HG03095 (cell line): ENCODE data around the gene ZFAND3.

Source experiments
- ATAC-seq: cut with Tn5 transposase; IDR thresholded peaks from one replicate; pipeline ENCODE4 v1.9.1; 2021; ENCODE audit warnings: moderate library complexity; ENCODE audit not compliant: unreplicated experiment

ZFAND3 gene

DNA sequence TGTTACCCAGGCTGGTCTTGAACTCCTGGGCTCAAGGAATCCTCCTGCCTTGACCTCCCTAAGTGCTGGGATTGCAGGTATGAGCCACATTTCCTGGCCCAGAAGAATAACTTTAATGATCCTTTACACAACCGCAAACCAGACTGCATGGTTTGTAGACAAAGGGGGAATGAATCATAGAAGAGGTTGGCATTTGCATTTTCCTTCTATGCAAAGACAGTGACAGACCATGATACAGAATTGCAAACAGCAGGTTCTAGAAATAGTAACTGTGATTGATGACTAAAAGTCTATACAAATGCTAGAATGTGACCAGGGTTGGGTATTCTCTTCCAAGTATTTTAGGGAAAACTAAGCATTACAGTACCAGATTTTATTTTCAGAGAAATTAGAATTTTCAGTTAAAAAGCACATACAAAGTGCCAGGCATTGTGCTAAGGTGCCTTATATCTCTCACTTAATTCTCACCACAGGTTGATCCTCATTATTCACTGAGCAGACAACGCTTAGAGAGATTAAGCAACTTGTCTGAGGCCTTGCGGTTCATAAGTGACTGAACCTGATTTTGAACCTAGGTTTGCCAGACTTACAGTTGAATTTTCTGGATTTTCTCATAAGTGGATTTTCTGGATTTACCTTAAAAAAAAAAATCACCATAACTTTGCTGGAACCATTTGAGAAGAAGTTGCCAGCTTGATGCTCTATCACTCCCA, 146.6 kb downstream of the ZFAND3 start:
- no peak for ATAC-seq

DNA sequence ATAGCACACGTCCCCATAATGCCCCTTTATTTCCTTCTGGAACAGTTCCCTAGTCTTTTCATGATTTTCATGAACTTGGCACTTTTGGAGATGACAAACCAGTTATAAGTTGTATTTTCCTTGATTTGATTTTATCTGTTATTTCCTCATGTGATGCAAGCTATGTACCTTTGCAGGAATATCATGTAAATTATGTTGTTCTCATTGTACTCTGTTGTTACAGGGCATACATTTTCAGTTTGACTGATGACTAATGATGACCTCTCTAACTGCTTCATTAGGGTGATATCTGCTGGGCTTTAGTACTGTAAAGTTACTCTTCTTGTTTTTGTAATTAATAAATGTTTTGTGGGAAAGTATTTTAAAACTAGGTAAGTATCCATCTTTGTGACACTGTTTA, 147.3 kb downstream of the ZFAND3 start:
- ATAC-seq = no peak

DNA sequence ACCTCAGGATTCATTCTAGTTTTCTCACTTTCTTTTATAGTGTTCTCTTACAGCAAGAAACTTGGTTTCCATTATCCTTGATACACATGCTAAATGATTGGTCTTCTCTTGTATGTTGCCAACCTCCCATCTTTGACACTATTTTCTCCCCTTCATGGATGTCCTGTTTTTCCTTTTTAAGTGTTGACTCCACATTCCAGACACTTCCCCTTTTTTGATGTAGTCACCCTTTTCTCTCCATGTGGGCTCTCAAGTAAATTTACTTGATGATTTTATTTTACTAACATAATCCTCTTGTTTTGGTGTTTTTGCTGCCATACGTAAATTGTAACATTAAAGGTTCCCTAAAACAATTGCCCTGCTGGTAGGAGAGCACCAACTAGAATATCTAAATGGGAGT, 148.1 kb downstream of the ZFAND3 start:
- ATAC-seq = no peak

DNA sequence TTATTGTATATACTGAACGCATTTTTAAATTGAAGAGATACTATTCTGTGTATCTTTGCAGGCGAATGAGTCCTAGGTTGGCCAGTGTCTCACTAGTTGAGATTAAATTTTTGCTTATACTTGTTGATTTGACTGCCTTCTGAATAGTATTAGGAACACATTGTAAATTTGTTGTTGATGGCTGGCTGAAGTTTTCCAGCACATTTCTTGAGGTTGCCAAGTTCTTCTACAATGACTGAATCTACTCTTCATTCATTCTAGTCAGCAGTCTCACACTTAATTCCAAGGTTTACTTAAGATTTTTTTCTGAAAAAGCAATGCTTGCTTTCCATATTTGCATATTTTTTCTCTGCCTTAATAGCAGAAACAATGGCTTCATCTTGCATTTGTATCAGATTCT, 151.7 kb downstream of the ZFAND3 start:
- ATAC-seq = no peak

DNA sequence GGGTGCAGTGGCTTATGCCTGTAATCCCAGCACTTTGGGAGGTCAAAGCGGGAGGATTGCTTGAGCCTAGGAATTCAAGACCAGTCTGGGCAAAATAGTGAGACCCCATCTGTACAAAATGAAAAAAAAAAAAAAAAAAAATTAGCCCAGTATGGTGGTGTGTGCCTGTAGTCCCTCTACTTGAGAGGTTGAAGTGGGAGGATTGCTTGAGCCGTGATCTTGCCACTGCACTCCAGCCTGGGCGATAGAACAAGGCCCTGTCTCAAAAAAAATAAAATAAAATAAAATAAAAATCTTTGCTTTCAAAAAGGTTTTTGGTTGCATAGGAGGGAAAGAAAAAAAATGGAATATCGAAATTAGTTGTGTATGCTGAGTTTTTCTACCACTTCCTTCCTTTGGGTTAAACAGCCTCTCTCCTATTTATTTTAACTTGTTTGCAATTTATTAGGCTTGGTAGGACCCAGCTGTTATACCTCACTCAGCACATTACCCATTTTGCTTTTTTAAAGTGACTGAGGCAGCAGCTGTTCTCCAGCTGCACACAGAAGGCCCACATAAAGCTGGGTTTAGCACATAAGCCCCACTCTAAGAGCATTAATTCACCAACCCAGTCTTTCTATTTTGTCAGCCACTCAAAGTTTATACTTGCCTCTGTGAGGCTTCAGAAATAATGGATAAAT, 152.3 kb downstream of the ZFAND3 start:
- no peak for ATAC-seq

DNA sequence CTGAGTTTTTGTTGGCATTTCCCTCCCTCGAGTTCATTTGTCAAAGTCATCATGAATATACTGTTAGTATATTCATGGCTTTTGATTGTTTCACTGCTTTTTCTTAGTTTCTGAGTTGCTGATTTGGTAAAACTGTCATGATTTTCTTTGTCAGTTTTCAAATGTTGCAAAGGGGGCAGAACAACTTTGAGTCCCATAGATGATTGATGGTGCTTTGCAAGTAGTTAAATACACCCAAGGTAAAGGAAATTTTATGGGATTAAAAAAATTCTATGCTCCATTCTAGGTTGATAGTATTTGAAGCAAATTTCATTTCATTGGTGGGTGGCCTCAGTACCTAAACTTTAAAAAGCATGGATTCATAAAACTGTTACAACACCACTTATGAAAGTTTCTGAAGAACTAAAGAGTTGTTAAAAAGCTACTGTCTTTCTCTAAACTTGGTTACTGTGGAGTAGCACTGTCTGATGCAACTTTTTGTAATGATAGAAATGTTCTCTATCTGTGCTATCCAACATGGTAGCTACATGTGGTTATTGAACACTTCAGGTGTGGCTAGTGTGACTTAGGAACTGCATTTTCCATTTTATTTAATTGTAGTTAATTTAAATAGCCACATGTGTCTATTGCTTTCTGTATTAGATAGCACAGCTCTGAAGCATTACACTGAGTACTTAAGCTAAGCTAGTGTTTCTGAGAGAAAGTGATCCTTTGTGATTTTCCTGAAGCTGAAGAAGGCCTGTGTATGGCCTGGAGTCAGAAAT, 153.6 kb downstream of the ZFAND3 start:
- ATAC-seq = no peak

DNA sequence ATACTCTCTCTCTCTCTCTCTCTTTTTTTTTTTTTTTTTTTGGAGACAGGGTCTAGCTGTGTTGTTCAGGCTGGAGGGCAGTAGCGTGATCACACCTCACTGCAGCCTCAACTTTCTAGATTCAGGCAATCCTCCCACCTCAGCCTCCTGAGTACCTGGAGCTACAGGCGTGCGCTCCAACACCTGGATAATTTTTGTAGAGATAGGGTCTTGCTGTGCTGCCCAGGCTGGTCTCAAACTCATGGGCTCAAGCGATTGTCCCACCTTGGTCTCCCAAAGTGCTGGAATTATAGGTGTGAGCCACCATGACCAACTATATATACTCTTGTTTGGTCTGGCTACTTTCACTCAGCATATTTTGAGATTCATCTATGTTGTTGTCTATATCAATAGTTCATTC, 154.9 kb downstream of the ZFAND3 start:
- ATAC-seq = no peak

DNA sequence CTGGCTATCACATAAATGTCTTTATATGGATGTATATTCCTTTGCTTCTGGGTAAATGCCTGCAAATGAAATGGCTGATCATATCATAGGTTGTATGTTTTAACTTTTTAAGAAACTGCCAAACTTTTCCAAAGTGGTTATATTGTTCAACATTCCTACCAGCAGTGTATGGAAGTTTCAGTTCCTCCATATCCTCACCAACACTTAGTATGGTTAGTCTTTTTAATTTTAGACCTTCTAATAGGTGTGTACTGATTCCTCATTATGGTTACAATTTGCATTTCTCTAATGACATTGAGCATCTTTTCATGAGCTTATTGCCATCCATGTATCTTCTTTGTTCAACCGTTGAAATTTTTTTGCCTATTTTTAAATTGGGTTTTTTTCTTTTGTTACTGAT, 155.4 kb downstream of the ZFAND3 start:
- no peak for ATAC-seq

DNA sequence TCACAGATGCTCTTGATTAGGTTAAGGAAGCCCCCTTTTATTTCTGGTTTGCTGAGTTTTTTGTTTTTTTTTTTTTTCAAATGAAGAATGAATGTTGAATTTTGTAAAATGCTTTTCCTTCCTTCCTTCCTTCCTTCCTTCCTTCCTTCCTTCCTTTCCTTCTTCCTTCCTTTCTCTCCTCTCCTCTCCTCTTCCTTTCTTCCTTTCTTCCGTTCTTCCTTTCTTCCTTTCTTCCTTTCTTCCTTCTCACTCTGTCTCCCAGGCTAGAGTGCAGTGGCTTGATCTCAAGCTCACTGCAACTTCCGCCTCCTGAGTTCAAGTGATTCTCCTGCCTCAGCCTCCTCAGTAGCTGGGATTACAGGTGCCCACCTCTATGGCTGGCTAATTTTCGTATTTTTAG, 158.2 kb downstream of the ZFAND3 start:
- ATAC-seq = no peak

DNA sequence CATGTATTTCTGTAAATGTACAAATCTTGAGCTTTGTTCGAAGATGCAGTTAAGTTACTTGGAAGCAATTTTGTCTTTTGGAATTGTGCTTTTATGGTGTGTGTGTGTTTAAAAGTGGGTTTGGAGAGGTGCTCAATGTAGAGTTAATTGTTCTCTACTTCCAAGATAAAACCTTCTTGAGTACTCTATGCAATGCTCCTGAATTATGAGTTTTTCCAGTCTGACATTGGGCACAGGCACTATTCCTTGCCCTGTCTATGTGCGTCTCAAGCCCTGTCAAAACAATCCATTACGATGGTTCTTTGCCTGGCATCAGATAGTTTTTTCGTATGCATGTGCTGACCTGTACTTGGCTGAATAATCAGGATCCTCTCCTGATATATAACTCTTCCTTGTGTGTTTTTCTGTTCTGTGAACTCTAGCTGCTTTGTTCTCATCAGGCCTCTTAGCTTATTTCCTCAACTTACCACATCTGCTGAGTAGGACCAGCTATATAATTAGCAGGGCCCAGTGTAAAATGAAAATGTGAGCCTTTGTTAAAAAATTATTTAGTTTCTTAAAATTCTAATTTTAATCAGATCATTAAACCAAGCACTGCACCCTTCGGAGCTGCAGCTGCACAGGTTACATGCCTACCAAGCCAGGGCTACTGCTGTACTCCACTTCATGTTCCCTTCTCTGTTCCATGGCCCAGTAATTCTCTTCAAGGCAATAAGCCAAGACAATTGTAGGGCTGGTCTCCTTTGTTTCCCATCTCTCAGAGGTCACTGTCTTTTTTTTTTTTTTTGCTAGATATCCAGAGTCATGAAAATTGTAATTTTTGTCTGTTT, 160.1 kb downstream of the ZFAND3 start:
- ATAC-seq = no peak

DNA sequence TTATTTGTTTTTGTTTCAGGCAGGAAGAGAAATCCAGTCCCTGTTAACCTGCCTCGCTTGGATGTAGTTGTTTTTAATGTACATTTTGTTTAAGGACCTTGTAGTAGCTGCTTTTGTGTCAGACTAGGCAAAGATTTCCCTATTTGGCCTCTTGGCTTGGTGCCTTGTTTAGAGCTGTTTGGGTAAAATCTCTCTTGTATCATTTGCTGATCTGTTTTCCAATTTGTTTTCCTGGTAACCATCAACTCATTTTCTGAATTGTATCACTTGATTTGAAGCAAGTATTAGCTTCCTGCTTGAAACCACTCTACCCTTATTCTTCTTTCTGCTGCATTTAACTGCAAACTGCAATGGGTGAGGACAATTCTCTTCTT, 160.7 kb downstream of the ZFAND3 start:
- no peak for ATAC-seq

DNA sequence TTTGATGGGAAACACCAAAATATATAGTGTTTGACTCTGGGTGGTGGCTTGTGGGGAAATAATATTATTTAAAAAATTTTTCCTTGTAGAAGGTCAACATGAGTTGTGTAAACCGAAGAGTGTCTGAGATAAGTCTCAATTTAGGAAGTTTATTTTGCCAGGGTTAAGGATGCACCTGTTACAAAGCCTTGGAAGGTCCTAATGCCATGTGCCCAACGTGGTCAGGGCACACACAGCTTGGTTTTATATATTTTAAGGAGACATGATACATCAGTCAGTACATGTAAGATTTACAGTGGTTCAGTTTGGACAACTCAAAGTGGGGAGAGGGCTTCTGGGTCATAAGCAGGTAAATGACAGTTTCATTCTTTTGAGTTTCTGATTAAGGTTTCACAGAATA, 162.1 kb downstream of the ZFAND3 start:
- no peak for ATAC-seq

DNA sequence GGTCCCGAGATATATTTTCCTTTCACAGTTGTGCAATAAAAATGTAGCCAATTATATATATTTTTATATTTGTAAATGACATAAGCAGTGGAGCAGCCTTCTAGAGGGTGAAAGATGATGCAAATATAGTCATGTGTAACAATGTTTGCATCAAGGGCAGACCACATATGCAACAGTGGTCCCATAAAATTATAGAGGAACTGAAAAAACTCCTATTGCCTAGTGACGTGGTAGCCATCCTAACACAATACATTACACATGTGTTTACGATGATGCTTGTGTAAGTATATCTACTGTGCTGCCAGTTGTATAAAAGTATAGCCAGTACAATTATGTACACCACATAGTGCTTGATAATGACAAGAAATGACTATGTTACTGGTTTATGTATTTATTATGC, 162.8 kb downstream of the ZFAND3 start:
- ATAC-seq = no peak

DNA sequence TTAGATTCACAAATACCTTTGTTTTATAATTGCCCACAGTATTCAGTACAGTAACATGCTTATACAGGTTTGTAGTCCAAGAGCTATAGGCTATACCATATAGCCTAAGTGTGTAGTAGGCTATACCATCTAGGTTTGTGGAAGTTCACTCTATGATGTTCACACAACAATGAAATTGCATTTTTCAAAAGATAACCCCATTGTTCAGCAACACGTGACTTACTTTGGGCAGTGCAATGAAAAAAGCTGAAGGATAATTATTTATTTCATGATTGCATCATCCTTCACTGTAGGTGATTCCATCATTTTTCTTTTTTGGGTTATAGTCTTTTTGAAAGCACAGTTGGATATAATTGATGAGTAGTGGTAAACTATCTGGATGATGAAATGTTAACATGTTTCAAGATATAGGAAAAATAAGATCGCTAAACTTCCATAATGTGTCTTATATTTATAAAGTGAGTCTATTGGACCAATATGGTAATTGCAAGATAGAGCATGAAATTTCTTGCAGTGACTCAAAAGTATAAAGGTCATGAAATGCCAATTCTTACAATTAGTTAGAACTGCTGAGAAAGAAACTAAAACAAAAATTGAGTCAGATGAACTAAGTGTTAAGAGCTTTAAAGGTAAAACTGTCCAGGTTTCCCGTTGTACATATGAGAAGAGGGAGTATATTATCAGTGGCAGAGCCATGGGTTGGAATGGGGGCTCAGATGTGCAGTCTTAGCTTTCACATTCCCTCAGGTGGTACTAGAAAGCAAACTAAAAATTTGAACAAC, 164.4 kb downstream of the ZFAND3 start:
- ATAC-seq = no peak

DNA sequence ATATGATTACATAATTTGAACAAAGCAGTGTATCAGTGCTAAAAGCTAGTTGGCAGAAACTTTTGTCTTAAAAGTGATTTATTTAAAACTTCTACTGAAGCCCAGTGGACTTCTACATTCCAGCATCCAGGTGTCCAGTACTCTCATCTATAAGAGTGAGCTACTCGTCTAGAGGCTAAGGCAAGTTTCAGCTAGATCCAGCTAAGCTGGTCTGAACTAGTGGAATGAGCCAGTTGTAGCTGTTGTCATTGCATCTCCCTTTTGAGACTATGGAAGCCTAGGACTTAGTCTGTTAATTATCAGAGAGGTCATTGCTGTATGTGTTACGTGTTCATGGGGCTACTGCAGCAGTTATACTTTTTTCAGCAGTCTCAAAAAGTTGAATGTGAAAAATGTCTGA, 165.1 kb downstream of the ZFAND3 start:
- no peak for ATAC-seq

DNA sequence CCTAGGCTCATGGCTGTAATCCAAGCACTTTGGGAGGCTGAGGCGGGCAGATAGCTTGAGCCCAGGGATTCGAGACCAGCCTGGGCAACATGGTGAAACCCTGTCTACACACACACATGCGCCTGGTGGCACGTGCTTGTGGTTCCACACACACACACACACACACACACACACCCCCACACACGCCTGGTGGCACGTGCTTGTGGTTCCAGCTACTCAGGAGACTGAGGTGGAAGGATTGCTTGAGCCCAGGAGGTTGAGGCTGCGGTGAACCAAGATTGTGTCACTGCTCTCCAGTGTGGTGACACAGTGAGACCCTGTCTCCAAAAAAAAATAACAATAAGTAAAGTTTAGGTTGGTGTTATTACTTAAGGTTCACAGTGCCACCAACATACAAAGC, 165.8 kb downstream of the ZFAND3 start:
- no peak for ATAC-seq

DNA sequence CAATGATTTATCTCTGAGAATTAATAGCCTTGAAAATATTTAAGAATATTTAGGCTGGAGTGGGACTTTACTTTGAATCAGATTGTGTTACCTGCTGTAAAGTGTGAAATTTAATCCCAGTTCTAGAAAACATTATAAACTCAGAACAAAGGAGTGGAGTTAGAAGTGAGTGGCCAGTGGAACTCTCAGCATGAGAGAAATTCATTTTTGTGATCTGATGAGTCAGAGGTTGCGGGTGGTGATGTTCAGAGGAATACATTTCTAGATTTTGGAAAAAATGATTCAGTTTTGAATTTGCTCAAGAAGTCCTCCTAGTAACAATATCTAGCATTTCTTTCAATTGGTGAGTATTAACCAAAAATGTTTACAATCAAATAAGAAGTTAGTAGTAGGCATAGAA, 167.5 kb downstream of the ZFAND3 start:
- ATAC-seq = no peak

DNA sequence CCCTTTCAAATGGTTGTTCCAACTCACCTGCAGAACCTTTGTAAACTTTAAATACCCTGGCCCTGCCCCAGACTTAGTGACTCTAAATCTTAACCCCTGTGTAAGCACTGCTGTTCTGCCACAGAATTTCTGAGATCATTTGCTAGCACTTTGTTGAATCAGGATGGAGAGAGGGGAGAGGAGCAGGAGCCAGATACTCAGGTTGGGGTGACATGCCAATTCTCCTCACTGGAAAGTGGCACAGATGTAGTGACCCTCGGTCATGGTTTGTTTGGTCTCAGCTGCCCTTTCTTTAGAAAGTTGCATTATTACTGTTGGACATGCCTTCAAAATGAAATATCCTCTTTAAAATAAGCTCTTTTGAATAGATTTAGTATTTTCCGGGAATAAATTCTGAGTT, 168.0 kb downstream of the ZFAND3 start:
- ATAC-seq = no peak

DNA sequence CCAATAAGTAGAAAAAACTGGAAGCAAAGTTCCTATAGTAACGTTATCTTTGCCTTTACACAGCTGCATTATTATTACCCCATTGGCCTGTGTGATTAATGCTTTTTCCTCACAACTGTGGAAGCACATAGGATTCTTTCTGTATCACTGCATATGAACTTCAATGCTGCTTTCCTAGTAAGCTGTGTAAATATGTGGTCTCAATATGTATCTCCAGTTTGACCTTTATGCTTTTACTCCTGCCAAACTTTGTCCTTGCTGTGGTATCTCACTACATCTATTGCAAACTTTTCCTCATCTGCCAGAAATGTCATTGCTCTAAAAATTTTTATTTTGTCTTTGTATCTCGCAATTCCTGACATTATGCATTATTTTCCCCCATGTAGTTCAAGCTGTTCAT, 168.6 kb downstream of the ZFAND3 start:
- ATAC-seq = no peak

DNA sequence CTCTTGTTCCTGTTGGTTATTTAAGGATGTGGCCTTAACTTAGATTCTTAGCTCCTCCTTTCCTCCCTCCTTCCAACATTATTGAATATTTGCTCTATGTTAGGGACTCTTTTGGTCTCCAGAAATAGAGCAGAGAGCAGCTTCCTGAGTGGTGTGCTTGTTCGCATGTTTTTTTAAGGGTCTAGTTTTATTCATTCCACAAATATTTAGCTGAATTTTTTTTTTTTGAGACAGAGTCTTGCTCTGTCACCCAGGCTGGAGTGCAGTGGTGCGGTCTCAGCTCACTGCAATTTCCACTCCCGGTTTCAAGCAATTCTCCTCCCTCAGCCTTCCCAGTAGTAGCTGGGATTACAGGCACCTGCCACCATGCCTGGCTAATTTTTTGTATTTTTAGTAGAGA, 169.2 kb downstream of the ZFAND3 start:
- ATAC-seq = no peak
